ENCODE data around the gene FBLN1.

DNA sequence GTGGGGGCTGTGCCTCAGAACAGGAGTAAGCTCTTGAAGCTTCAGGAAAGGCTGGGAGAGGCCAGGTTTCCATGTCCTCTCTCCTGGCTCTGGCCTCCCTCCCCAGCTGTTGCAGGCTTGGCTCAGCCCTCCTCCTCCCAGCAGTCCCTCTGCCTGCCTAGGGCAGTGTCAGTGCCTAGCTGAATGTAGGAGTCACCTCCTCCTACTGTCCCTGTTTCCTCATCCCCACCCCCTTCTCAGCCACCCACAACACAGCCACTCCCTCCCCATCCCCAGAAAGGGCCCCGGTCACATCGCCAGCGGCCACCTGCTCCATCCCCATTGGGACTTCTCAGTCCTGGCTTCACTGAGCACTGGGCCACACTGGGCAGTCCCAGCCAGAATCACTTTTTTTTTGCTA lies 2.9 kb upstream of the FBLN1 start:
- TF ChIP-seq POLR2A (IDR thresholded peaks at IDR 0.05; ENCODE audit: low read depth, low read length) (no peak), TAF1 (IDR thresholded peaks at IDR 0.05; ENCODE audit: low read depth, low read length) (no peak)

Measured in GM12891 (cell line).